GM18519 (cell line): ENCODE measurements around the gene GTSE1.

Experiments used
- ATAC-seq: cut with Tn5 transposase; IDR thresholded peaks from one replicate; pipeline ENCODE4 v1.9.1; 2021; ENCODE audit warnings: mild to moderate bottlenecking, moderate library complexity; ENCODE audit not compliant: unreplicated experiment, low FRiP score

Gene GTSE1

DNA sequence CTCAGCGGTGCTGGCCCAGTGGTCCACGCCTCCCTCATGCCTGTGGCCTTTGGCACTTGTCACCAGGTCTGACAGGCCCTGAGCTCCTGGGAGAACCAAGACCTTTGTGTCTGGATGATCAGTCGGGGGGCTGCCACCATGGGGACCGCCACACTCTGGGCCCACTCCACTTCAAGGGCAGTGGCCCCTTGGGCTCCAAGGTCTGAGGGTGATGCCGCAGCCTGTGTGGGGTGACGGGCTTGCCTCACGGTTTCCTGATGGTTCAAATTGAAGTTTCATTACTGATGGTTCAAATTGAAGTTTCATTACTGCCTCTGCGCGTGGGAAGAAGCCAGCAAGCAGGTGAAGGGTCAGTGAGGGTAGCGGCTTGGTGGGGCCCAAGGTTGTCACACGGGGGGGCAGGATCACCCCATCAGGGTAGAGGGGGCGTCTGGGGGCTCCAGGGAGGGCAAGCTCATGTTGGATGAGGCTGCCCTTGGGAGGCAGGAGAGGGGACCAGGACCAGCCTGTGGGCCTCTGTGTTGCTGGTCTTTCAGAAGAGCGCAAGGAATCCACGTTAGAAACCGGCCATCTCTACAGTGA lies 66.4 kb downstream of the GTSE1 start:
- ATAC-seq: no peak

DNA sequence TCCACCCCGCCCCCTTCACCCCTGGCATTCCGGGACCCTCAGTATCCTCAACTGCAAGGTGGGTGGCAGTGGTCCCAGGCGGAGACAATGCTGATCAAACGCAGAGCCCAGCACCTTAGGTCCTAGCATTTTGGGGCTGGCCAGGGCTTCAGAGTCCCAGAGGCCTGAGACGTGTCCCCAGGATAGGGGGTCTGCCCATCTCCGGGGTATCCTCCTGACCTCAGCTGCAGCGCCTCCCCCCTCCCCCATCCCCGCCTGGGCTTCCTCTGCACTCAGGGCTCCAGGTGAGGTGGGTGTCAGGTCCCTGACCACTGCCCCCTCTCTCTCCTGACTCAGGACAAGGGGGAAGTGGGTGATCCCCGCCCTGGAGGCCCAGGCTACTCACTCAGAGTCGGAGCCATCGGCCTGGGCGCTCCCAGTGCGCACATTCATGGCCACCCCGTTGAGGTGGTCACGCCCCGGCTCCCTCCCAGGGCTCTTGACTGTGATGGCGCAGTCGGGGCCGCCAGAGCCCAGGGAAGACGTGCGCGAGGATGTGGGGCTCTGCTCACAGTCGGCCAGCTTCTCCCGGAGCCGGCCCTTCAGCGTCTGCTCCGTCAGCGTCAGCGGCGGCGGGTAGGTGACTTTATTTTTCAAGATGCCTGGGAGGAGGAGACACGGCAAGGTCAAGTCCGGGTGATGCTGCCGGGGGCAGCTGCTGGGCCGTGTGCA lies 67.1 kb downstream of the GTSE1 start:
- ATAC-seq: no peak

DNA sequence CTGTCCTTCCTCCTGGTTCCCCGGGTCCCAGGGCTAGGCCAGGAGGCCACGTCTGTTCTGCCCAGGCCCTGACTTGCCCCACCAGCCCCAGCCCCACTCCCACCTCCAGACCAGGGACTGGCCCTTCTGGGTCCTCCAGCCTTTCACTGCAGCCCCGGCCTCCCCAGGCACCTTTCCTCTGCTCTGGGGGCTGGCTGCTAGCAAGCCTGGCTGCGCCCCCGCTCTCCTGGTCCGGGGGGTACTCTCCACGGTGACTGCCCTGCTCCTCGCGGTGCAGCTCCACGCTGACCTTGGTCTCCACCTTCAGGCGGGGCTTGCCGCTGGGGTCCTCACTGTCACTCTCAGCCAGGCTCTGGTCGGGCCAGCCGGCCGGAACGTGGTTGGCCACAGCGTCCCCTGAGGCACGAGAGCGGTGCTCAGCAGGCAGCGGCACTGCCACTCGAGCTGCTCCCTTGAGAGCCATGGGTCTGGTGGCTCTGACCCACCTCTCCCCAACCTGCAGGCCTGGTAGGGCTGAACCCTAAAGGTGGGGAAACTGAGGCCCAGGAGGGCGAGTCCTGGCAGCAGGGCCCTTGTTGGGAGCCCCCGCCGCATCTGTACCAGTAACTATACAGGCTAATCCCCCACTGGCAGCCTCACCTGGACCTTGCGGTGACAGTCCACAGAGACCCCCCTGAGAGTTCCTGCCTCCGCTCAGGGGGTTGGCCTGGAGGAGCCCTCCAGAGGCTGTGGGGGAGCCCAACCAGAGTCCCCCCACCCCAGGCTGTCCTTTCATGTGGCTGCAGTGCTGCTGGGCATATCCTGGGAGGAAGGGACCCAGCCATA lies 67.9 kb downstream of the GTSE1 start:
- no peak for ATAC-seq

DNA sequence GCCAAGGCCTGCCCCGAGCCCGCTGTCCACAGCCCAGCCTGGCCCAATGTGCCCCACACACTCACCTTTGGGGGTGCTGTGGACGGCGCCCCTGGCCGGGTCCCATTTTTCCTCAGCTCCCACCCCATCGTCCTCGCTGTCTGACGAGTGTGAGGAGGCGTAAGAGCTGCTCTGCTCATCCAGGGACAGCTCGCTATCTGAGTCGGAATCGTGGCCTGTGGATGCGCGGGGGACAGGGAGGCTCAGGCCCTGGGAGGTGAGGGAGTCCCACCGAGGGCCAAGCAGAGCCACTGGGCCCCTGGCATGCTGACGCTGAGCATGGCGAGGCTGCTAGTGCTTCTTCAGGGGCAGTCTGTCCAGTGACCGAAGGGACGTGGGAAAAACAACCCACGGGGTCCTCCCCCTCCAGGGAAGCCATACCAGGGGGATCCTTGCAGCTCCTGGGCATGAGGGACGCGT lies 68.5 kb downstream of the GTSE1 start:
- ATAC-seq: no peak

DNA sequence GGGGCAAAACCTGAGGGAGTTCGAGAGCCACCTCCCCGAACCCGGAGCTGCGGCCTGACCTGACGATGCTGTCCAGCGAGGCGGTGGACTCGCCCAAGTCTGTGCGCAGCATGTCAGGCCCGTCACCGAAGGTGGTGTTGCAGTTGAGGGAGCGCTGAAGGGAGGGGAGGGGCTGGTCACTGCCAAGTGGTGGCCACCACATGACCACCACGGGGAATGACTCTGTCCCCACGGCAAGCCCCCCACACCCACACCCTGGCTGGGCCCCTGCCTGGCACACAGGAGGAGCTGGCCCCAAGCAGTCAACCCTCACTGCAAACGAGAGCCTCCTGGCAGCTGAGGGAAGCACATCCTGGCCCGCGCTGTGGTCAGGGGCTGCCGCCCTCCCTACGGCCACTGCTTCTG lies 69.7 kb downstream of the GTSE1 start:
- ATAC-seq: no peak

DNA sequence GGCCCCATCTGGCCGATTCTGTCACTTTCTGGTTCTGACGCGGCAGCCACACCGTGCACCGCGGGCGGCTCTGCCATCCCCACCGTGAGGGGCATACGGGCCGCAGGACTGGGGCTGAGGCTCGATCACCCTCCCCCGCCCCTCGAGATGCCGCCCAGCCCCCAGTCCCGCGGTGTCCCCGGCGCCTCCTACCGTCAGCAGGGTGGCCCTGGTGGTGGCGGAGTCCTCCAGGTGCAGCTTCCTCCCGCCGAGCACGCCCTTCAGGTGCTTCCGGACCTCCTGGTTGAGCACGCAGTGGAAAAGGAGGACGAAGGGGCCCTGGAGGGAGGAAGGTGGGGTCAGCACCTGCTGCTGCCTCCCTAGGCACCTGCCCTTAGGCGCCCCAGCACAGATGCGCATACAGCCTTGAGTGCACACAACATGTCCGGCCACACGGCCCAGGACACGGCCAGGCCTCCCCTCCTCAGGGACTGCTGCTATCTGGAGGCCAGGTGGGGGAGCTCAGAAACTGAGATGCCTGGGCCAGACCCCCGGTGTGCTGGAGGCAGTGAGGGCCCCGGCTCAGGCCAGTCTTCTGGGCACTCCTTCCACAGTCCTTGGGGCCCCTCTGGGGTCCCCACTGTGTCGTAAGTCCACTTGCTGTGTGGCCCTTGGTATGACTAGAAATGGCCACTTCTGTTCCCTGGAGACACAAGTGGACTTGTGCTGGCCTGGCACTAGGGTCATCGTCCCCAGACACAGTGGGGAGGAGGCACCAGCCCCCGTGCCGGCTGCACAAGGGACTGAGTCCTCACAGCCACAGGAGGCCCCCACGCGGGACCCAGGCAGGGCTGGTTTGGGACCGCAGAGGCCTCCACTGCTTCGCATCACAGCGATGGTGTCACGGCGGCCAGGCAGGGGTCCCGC lies 70.4 kb downstream of the GTSE1 start:
- no peak for ATAC-seq

DNA sequence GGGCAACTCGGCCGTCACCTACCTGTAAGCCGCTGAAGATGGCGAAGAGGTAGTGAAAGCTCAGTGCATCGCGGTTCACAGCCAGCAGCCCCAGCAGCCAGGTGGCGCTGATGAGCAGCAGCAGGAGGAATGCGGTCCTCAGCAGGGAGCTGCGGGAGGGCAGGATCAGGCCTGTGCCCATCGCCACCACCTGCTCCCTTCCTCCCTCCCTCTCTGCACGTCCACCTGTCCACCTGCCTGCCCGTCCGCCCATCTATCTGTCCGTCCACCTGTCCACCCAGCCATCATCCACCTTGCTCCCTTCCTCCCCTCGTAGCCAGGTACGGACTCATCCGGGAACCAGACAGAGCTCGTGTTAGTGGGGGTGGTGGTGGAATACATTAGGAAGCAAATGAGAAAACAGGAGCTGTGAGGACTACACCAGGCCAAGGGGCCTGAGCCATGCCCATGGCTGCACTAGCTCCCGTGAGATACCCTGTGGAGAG lies 71.1 kb downstream of the GTSE1 start:
- no peak for ATAC-seq

DNA sequence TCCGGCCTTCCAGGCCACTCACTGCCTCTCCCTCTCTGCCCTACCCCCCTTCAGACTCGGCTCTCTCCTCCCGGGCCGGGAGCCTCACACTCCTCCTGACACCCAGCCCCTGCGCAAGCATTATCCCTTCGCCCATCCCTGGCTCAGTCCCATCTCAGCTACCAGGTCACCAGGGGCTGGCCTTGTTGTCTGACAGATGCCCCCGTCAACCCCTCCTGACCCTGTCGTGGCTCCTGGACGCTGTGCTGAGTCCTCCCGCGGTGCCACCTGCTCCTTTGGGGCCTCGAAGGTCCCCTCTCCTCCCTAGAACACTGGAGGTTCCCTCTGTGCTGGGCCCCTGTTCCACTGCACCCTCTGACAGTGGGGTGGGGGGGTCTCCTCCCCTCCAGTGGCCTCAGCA lies 71.8 kb downstream of the GTSE1 start:
- no peak for ATAC-seq

DNA sequence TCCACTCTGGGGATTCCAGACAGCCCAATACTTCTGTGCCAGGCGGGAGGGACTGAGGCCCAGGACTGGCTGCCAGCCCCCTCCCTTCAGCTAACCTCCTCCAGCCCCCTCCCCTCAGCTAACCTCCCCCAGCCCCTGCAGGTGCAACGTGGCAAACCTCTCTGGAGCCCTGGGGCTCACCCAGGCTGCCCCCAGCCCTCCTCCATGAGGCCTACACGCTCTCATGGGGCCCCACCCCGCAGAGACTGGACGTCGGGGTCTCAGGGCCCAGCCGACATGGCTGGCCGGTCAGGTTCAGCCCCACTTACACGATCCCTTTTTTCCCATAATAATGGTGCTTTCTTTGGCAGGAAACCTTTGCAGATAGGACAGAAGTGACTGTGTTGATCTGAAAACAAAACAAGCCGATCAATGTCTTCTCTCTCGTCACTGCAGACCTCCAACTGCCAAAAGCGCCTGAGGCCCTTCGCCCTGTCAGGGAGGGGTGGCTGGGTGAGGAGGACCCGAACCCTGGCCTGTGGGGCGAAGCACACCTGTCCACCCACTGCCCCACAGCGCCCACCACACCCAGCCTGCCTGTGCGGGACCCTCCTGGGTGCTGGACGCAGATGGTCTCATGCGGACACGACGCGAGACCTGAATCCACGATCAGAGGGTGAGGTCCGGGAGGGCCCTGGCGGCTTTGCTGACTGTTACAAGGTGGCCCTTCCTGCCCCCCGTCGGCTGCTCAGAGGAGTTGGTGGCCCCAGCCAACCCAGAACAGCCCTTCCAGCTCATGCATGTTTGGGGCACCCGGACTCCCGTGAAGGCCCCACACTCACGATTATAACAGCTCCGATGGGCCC lies 72.4 kb downstream of the GTSE1 start:
- no peak for ATAC-seq

DNA sequence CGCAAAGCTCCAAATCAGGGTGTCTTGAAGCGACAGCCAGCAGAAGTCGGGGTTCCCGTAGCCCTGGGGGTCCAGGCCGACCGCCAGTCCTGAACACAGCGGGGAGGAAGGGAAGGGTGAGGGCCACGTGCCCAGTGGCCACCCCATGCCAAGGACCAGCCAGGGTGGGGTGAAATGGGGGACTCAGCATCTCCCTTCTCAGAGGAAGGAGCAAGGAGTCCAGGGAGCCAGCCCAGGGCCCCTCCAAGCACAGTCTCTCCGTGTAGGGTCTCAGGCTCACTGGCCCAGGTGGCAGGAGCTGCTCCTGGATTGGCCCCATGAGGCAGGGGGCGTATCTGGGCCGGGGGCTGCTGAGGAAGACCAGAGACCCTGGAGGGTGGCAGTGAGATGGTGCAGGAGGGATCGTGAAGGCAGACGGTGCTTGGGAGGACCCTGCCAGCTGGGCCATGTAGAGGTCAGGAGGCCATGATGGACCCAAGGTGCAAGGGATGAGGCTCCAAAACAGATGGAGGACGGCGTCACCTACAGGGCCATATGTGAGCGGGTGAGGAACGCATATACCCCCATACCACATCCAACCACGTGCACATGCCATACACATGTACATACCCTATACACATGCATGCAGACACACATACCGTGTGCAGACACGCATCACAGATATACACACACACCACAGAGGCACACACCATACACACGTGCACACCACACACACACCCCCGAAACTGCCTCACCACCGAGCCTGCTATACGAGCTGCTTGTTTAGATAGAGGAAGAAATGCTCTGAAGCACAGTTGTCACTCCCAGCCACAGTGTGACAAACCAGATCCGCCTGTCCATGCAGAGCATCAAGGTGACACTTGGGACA lies 73.3 kb downstream of the GTSE1 start:
- no peak for ATAC-seq

DNA sequence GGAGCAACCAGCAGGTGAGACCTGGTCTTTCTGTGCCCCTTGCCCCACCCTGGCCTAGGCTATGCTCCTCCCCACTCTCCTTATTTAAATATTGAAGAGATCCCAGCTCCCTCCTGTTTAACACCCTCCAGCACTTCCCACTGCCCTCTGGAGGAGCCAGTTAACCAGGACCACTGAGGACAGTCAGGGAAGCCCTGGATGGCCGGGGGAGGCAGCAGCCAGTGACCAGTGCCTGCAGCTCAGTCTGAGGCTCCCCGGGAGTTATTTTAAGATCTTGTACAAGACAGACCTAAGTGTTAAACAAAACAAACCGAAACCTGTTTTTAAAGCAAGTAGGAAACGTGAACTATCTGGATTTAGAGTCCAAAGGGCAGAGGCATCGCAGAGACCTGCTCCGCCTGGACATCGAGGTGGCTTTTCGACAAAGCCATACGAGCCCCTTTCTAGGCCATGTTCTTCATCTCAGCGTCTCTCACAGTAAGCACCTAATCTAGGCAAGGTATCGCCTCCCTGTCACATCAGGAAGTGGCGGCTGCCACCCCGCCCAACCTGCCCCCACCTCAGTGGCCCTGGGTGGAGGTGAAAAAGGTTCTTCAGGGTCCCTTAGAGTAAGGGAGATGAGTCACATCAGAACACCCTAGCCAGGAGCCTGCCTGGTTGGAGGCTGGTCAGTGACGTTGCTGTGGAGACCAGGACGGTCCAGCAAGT lies 74.1 kb downstream of the GTSE1 start:
- ATAC-seq: no peak

DNA sequence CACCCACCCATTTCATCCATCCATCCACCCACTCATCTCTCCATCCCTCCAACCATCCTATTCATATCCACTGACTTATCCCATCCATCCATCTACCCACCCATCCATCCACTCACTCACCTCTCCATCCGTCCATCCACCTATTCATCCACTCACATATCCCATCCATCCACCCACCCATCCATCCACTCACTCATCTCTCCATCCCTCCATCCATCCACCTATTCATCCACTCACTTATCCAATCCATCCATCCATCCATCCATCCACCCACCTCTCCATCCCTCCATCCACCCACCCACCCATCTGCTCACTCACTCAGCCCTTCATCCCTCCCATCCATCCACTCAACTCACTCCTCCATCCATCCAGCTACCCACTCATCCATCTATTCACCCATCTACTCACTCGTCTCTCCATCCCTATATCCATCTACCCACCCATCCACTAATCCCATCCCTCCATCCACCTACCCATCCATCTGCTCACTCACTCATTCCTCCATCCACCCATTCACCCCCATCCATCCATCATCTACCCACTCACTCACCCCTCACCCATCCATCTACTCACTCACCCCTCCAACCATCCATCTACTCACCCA lies 75.1 kb downstream of the GTSE1 start:
- ATAC-seq: no peak

DNA sequence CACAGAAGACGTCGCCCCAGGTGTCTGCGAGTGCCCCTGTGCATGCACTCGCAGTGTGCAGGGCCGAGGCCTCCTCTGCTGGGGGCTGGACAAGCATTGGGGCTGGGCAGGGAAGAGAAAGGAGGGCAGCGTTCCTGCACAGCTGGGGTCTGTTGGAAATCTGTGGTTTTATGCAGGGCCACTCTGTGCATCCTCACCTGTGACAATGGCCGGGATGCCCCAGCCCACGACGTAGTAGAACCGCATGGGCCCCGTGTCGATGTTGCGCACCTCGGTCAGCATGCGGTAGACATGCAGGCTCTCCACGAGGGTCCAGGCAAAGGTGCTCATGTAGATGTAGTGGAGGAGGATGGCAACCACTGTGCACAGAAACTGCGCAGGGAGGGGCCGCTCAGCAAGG lies 76.0 kb downstream of the GTSE1 start:
- no peak for ATAC-seq

DNA sequence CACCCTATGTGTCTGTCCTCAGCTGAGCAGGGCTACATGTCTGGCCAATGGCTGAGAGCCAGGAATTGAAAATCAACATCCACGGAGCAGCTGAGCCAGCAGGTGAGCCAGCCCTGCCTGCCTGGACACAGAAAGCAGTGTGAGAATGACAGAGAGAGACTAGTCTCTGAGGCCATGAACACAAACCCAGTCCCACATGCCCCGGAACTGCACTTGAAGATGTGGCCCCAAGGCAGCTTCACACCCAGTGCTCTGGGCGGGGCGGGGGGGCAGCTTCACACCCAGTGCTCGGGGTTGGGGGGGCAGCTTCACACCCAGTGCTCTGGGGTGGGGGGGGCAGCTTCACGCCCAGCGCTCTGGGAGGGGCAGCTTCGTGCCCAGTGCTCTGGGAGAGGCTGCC lies 76.5 kb downstream of the GTSE1 start:
- ATAC-seq: no peak

DNA sequence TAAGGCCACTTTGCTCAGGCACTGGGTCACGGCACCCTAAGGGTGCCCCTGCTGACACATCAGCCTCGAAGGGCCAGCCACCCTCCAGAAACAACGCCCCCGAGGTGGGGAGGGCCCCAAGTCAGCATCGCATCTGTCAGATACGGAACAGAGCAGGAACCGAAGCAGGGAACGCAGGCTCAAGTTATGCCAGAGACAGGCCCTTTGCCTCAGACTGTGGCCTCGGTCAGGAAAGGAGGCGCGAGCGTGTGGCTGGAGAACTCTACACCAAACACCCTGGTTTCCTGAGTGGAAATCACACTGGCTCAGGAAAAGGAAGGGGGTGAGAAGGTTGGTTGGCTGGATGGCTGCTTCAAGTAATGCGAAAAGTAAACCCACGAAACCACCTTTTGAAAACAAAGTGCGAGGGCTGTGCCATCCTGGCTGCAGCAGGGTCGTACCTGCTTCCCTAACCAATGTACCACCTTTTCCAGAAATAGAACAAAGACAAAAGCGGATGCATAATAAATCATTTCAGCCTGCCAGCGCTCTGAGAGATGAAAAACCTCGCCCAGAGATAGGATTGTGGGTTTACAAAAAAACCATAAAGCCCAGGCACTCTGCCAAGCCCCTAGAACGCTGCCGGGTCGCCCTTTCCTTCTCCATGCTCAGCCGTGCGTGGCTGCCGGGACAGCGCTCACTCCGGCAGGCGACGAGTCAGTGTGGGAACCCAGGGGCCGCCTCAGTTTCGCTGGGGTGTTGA lies 77.4 kb downstream of the GTSE1 start:
- ATAC-seq: no peak

DNA sequence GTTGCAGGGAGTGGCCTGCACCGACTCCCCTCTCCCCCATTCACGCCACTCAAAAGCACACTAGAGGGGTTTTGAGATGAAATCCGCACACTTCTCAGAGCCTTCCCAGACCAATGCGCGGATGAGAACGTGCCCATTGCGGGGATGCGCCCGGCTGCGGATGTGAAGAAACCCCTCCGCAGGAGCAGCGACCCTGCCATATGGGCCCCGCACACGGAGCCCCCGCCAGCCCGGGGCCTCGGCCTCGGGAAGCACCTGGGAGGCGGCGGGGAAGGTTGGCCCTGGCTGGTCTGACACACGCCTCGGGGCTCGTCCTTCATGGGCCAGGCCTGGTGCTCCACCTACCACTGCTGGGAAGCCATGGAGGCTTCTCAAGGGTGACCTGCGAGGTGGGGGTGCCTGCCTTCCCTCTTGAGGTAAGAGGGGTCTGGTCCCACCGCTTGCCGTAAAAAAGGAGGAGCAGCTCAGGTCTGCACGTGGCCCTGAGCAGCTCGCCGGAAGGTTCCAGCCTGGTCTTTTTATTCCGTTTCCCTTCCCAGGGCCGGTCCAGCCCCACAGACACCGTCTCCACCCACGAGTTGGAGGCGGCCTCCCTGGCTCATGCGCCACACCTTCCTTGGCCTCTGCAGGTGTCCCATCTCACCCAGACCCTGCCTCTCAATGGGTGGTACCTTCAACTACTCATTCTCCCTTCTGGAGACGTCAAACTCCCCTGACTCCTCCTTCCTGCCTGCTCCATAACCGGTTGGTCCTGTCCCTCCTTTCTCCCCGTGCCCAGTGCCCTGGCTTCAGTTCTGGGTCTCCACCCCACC lies 78.2 kb downstream of the GTSE1 start:
- ATAC-seq: no peak
